SK-N-MC (cell line): ENCODE measurements around the gene DECR2.

Experiments
- EZH2 ChIP-seq: fragments of 200-600 bp; sonication (generic); IDR thresholded peaks from one replicate; pipeline ENCODE4 v1.6.1; 2017; ENCODE audit warnings: antibody characterized with exemption
- FOXP2 ChIP-seq: optimal IDR thresholded peaks from 2 replicates; pipeline ENCODE3; 2011; ENCODE audit warnings: mild to moderate bottlenecking, moderate library complexity; ENCODE audit not compliant: insufficient read depth; ENCODE audit errors: extremely low read length, control extremely low read depth
- POLR2AphosphoS5 ChIP-seq: IDR thresholded peaks from 2 replicates; pipeline ENCODE4 v1.6.1; 2012; ENCODE audit warnings: mild to moderate bottlenecking, low read depth, low read length, borderline replicate concordance

DNA sequence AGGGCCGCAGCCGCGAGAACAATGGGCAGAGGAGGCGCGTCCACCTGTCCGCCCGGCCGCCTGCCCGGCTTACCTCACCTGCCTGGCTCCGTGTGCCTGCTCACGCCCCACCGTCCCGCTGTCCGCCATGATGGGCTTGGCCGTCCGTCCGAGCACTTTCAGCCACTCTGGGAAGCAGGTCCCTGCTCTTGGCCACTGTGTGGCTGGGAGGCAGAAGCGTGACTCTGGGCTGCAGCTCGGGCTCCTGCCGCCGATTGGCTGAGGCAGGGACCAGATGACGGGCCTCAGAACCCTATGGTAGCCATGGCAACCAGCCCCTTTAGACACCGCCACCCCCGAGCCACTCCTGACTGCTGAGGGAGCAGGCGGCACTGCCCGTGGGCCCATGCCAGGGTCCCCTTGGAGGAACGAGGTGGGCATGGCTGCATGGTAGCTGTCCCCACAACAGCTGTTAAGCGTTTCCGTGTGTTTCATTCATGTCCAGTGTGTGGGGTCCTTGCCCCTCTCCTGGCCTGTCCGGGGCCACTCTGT is 40.3 kb upstream of the DECR2 start:
- no peak for TF ChIP-seq EZH2
- TF ChIP-seq POLR2AphosphoS5 = no peak
- no peak for TF ChIP-seq FOXP2
